Measurements from ENCODE around the gene XPO5.
A peak's percentile ranks its signal among the peaks of the same experiment; 100 is the strongest.
"Not testable (repeated sequence)": the region's sequence is repeated elsewhere in the genome, so short reads cannot be mapped to it uniquely, and the experiment has no call there.

Gene XPO5

DNA sequence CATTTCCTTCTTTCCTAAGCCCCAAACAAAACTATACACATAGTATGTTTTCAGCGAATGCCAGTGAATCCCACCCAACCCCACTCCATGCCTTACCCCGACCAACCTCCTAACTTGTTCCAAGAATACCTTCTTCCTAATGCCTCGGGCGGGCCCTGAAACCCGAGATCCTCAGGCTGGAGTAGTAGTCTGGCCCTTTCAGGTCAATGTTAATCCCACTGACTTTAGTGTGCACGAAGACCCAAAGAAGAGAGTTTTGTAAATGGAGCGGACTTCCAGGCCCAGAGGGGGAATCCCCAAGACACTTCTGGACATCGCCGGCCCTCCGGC, 59.5 kb downstream of the XPO5 start:
- DNase-seq, result no peak

DNA sequence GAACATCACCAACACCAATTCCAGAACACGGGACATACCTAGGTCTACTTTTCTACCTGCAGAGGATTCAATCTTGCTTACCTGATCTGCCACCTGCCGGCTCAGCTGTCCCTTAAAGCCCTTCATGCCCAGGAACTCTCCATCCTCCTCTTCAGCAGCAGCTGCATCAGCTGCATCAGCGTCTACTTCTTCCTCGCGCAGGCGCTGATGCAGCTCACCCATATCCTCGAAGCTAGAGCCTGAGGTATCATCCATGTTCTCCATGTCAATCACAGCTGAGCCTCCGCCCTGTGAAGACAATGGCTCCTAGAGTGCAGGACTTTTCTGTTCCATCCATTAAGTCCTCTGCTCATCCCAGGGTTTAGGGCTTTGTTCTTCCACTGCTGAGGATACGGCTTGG, 60.0 kb downstream of the XPO5 start:
- no peak for DNase-seq

DNA sequence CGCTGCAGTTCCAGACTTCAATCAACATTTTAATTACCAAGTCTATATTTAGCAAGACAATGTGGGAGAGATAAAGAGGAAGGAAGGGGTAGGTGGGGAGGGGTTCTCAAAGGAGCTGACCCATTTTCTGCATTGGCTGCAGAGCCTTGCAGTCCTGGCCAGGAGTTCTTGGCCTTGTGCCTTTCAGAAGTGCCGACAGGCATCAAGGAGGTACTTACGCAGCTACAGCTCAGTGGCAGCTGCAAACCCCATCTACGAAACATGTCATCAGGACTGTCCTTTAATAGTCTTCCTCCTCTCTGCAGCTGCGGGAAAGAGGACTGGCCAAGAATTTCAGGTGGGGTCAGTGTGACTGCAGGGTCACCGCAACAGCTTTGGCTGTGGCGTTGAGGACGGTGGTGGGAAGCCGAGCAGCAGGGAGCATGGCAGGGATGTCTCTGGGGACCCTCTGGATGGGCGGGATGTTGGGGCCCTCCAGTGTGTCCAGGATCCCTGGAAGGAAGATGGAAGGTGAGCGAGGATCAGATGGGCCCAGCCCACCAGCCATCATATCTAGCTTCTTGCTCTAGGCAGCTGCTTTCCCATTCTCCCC, 63.9 kb downstream of the XPO5 start:
- no peak for DNase-seq

- DNase-seq, result no peak
Measured at GRCh38 chr6:43510827-43511163, 65.0 kb downstream of the XPO5 start.

DNA sequence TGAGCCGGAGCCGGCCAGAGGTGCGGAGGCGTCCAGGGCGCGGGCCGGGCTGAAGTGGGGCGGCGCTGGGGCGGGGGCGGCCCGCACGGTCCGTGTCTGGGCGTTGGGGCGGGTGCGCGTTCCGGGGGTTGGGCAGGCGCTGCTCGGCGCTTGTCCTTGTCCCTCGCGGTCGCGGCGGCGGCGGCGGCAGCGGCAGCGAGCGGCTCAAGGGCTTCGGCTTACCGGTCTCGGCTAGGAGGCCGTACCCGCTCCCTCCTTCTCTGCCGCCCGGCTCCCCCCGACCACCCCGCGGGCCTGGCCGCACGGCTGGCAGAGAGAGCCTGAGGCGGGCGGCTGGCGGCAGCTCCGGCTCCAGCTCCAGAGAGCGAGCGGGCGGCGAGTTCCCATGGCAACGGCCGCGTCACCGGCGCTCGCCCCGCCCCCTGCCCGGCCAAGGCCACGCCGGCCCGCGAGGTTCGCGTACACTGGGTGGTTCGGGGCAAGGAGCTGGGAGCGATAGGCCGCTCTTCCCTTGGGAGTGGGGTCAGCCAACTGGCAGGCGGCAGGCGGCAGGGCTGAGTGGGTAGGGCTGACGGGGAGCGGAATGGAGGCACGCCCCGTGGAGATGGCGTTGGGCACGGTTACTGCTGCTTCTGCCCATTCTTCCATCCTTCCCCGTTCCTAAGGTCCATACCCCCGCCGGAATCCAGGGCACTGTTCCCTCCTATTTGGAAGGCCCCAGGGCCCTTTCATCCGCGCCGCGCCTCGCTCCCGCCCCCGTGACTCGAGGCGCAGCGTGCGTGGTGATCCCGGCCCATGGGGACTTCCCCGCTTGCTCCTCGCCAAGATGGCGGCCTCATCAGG, 65.6 kb downstream of the XPO5 start, which contains the start of gene LRRC73:
Gene LRRC73, minus strand, starts transcription at position 363 of the 843 bp plus-strand sequence. CDS start 561 bp downstream, outside the sequence.
- DNase-seq, result no peak

DNA sequence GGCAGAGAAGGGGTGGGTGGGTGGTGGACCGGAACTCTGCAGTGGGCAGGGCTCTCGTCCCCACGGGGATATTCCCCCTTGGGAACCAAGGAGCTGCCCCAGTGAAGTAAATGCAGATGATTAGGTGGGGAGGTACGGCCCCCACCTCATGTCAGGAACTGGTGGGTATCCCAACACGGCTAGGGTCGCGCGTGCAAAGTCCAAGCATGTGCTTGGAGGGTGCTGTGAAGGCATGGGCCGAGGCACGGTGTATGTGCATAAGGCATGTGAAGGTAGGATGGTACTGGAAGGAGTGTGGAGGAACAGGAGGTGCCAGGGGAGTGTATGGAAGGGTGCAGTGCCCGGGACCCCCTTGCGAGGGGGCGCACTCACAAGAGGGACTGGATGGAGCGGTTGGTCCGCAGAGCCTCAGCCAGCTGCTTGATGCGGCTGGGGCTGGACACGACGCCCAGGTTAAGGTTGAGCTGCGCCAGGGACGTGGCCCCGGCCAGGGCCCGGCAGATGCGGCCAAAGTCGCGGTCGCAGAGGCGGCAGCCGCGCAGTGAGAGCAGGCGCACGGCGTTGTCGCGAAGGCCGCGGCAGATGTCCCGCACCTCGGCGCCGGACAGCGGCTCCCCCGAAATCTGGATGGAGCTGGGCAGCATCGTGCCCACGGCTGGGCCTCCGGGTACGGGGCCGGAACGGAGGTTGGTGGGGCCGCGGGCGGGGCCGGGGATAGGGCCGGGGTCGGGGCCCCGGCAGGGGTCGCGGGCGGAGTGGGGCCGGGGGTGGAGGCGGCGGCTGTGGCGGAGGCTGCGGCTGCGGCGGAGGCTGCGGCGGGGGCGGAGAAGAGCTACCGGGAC, 66.5 kb downstream of the XPO5 start:
- no peak for DNase-seq

DNA sequence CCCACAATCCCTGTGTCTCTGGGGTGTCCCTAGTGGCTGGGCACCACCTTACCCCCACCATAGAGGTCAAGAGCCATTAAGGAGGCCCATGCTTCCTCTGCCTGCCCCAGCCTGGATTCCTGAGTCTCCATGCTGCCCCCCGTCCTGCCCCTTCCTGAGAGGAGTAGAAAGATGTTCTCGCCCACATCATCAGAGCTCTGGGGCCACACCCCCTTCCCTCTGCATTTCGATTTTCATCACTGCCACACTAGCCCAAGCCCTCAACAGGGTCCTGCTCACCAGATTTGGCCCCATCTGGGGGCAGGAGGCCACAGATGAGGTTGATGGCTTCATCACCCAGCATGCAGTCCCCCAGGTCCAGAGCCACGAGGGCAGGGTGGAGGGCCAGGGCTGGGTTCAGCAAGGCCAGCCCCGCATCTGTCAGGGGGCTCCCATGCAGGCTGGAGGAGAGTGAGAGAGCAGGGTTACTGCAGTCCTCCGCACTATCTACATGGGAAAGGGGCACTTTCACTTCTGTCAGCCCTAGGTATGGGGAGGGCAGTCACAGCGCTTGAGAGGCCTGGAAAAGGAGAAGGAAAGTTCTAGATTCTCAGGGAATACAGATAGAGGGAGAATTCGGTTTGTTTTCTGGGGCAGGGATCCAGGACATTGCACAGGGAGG, 67.2 kb downstream of the XPO5 start:
- DNase-seq, result no peak

DNA sequence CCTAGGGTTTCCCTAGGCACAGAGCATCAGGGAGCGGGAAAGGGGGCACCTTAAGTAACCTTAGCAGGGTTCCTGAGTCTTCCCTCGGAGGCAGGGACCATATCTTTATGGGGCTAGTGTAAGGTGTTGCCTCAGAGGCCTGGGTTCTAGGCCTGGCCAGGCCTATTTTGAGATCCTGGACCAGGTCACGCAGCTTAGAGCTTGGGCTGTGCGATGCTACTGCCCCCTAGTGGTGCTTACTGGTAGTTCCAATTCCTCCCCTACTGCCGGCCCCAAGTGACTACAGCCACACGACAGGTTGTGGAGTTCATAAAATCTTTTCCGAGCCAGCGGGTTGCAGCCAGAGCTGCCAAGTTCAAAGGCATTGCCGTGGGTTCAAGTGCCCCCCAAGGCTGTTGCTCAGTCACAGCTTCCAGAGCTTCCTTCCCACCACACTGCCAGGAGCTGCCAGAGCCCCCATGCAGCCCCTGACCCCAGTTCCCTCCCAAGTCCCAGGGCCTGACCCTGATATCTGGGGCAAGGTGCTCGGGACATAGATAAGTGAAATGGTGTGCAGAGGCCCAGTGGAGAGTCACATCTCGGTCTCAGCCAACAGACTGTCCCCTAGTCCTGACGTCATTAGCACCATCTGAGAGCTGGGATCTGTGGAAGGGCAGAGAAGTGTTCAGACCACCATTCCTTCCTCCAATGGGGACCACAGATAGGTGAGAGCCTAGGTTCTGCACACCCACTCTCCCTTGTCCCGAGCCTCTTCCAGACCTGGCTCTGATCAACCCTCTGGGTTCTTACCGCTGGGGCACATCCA, 69.0 kb downstream of the XPO5 start:
- DNase-seq, result peak; percentile 67

DNA sequence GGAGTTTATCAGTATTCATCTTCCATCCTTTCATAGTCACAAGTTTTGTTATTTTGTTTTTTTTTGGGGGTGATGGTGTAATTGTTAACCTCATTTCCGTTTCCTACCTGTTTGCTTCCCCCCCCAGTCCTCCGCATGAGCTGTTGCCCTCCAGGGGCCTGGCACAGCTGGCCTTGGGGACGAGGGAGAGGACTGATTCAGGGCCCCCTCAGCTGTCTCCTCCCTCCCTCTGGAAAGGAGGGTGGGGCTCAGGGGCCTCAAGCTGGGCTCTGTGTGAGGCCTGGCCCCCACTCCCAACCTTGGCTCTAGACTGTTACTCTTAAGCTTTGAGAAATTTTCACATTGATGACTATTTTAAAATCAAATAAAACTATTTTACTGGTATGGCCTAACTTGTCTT, 69.7 kb downstream of the XPO5 start:
- DNase-seq, result no peak

DNA sequence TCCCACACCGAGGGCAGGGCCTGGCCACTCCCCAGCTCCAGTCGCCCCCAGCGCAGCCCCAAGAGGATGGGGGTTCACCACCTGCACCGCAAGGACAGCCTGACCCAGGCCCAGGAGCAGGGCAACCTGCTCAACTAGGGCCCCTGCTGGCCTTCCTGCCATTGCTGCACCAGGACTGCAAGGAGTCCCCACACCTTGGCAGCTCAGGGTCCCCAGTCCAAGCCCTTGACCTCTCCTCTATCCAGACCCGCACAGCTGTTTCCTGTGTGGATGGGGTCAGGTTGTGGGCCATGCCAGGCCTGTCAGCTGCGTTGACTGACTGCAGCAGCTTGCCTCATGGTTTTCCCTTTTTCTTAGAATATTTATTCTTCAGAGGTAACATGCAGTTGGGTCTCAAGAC, 70.1 kb downstream of the XPO5 start:
- no peak for DNase-seq

DNA sequence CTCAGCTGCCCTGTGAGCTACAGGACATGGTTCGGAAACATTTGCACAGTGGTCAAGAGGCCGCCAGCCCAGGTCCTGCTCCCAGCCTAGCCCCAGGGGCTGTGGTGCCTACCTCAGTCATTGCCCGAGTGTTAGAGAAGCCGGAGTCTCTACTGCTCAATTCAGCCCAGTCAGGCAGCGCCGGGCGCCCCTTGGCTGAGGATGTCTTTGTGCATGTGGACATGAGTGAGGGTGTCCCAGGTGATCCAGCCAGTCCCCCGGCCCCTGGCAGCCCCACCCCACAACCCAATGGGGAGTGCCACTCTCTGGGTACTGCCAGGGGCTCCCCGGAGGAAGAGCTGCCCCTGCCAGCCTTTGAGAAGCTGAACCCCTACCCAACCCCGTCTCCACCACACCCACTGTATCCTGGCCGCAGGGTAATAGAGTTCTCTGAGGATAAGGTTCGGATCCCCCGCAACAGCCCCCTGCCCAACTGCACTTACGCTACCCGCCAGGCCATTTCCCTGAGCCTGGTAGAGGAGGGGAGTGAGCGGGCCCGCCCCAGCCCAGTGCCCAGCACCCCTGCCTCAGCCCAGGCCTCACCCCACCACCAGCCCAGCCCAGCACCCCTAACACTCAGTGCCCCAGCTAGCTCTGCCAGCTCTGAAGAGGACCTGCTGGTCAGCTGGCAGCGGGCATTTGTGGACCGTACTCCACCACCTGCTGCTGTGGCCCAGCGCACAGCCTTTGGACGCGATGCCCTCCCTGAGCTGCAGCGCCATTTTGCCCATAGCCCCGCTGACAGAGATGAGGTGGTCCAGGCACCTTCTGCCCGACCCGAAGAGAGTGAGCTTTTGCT, 70.9 kb downstream of the XPO5 start:
- DNase-seq, result no peak

GRCh38 chr6:43503443-43503842, 72.4 kb downstream of the XPO5 start:
- no peak for DNase-seq

- DNase-seq, result no peak
Measured at GRCh38 chr6:43502666-43503065, 73.2 kb downstream of the XPO5 start.

DNA sequence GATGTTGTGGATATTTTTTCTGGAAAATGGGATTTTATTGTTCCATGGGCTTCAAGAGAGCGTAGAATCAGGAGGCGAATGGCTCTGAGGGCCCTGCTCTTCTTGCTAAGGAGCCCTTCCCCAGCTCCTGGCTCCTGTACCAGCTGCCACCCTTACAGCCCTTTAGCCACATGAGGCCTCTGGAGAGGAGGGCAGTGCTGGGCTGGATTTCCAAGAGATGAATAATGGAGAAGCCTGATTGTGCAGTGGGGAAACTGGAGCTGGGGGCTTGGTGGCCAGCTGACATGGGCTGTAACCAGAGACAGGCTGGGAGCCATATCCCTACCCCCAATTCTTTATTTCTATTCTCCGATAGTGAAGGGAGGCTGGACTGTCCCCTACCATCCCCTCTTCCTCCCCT, 74.9 kb downstream of the XPO5 start:
- no peak for DNase-seq

DNA sequence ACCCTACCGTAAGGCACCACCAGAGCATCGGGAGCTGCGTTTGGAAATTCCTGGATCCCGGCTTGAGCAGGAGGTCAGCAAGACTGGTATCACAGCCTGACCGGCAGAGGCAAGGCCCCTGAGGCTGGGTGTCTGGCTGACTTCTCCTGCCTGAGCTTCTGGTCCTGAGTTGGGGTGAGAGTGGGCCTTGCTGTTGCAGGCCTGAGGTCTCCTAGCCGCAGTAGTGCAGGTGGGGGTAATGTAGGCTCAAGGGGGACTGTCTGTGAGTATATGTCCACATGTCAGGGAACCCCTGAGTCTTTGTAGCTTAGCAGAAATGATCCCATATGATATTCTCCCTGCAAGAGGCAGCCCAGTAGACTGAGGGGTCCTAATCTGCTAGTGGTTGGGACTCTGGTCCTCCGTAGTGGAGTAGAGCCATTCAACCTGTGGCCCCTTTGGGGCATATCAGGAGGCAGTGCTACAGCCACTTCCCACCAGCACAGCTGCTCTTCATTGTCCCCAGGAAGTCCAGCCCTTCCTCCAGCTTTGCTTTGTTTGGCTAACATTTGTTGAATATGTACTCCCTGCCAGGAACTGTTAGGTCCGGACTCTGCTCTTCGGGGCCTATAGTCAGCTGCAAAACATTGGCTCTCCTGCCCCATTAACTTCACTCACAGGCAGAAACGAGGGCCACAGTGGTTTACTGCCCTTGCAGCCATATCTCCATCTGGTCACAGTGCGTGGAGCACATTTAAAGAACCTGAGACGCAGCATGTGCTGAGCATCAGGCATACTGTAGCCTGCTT, 76.6 kb downstream of the XPO5 start:
- DNase-seq, result no peak

DNA sequence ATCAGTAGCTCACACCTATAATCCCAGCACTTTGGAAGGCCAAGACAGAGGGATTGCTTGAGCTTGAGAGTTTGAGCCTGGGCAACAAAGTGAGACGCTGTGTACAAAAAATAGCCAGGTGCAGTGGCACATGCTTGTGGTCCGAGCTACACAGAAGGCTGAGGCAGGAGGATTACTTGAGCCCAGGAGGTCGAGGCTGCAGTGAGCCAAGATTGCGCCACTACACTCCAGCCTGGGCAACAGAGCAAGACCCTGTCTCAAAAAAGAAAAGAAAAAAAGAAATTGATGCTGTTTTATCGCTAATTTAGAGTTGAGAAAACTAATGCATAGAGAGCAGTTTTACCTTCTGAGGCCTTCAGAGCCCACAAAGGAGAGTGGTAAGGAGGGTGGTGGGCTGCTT, 77.5 kb downstream of the XPO5 start:
- not testable (repeated sequence) for DNase-seq

GRCh38 chr6:43497689-43498088, 78.1 kb downstream of the XPO5 start:
- no peak for DNase-seq

DNA sequence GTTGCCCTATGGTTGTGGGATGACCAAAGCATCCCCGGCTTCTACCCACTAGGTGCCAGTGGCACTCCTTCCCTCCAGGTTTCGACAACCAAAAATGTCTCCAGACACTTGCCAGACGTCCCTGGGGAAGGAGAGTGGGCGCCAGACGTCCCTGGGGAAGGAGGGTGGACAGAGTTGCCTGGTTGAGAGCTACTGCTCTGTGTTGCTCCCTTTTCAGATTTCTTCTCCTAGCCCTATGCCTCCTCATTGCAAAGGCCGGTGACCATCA, 78.8 kb downstream of the XPO5 start:
- no peak for DNase-seq

- DNase-seq, result peak; percentile 22
Measured at GRCh38 chr6:43496370-43497128, 79.3 kb downstream of the XPO5 start.

DNA sequence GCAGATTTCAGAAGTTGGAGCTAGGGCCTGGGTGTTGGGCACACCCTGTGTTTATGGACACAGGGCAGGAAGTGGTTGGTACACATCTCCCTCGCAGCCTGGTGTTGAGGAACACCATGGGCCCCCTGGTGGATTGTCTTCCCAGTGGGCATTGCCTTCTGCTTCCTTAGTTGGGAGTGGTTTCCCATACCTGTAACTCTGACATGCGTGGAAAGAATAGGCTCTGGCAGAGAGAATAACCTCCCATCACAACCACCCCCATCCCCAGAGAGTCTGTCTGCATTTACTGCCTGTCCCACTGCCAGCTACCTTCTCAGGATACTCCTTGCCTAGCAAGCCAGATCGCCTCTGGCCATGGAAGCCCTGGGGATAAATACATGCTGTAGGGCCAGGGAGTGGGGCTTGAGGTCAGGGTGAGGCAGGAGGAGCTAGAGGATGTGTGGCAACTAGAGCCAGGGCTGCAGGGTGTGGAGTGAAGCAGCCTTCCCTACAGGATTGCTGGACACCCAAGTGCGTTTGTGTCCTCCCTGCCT, 80.4 kb downstream of the XPO5 start:
- no peak for DNase-seq
